IPS DF 6.9 (cell line): ENCODE measurements around the gene TCF7L2.

Experiments
- DNase-seq: peaks from one replicate; pipeline ENCODE4 v3.0.0-alpha.2; 2013; ENCODE audit warnings: low read depth, low spot score
- H3K27ac ChIP-seq: one replicate; pipeline ENCODE4 v1.5.1; 2013; ENCODE audit warnings: low read length, control low read depth
- H3K27me3 ChIP-seq: 2 replicates; pipeline ENCODE4 v1.6.1; 2013; ENCODE audit warnings: mild to moderate bottlenecking, low read length; ENCODE audit not compliant: control insufficient read depth, insufficient read depth
- H3K36me3 ChIP-seq: 2 replicates; pipeline ENCODE4 v1.6.1; 2013; ENCODE audit warnings: low read length; ENCODE audit not compliant: control insufficient read depth, insufficient read depth
- H3K4me1 ChIP-seq: 2 replicates; pipeline ENCODE4 v1.6.1; 2013; ENCODE audit warnings: low read length; ENCODE audit not compliant: control insufficient read depth, insufficient read depth
- H3K4me3 ChIP-seq: 2 replicates; pipeline ENCODE4 v1.5.1; 2013; ENCODE audit warnings: mild to moderate bottlenecking, low read length
- H3K9me3 ChIP-seq: 2 replicates; pipeline ENCODE4 v1.6.1; 2013; ENCODE audit warnings: low read length, inconsistent platforms; ENCODE audit not compliant: control insufficient read depth, insufficient read depth
- WGBS: extraction: QIAGEN DNeasy Blood & Tissue Kit; methylation state at CpG from one replicate; pipeline ENCODE4 v1.1.7; 2013; ENCODE audit warnings: mixed read lengths, missing lambda C conversion rate; ENCODE audit not compliant: insufficient read length, insufficient coverage; 5-methylcytosine and 5-hydroxymethylcytosine counted together

Gene TCF7L2

DNA sequence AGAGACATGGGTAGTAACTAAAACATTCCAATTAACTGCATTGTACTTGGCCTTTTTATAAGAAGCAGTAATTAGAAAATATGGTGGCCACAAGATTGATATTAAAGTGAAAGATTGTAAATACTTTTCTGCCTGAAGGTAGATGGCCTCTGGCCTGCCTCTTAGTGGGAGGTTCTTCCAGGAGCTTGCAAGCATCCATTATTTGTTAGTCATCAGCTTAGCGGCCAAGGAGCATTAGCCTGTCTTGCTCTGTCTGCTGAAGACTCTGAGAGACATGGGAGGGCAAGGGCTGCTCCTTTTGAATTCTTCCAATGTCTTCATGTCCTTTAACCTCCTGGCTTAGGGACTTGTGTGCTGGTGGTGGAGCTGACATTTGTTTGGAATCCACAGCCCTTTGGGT is 80.4 kb downstream of the TCF7L2 start:
- Histone ChIP-seq H3K27ac (no peak overlapping the region), H3K27me3 (no peaks in the 10 kb centered on the region), H3K4me3 (no peak overlapping the region), H3K36me3 (no peaks in the 10 kb centered on the region), H3K9me3 (no peaks in the 10 kb centered on the region), H3K4me1 (peaks cover 5% of the 10 kb centered on the region; the same call in 1 of the 2 replicates)
- no peak for DNase-seq
- no CpG with 5 or more reads among the region's 1 CpG for WGBS

DNA sequence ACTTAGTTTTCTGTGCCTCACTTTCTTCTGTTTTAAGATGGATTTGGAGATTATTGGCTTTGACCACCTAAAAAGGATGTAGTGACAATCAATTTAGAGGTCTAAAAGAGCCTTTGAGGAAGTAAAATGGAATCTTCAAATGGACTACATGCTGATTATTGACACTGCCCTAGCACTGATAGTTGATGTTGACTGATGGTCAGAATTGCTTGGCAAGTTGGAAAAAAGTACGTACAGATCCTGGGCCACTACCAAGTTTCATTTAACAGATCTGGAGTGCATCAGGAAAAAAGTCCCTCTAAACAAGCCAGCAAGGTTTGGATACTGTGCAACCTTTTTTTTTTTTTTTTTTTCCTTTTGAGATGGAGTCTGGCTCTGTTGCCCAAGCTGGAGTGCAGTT is 81.1 kb downstream of the TCF7L2 start:
- no peaks in the 10 kb centered on the region for H3K36me3 ChIP-seq
- H3K27ac ChIP-seq = no peak overlapping the region
- H3K4me1 ChIP-seq = peaks cover 5% of the 10 kb centered on the region; the same call in 1 of the 2 replicates

DNA sequence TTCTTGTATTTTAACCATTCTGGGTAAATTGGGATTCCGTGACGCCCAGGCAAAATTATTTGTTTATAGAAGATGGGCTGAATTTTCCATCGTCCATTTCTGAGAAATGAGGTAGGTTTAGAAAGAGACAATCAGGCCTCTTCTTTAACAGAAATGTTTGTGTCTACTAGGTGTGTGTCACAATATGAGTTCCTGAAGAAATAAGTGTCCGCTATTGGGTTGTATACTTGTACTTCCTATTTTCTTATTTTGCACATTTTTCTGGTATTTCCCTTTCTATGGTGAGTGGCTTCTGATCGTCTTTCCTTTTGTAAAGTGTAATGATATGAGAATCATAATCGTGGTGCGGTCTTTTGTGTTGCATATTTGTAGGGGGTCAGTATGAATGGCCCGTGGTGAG is 83.9 kb downstream of the TCF7L2 start:
- no CpG with 5 or more reads among the region's 8 CpGs for WGBS
- DNase-seq = no peak

More for the DNA sequence above, 81.1 kb downstream of the TCF7L2 start:
- Histone ChIP-seq H3K27me3 (no peaks in the 10 kb centered on the region), H3K4me3 (no peak overlapping the region), H3K9me3 (no peaks in the 10 kb centered on the region)
- DNase-seq = no peak
- WGBS = no CpG with 5 or more reads among the region's 1 CpG

DNA sequence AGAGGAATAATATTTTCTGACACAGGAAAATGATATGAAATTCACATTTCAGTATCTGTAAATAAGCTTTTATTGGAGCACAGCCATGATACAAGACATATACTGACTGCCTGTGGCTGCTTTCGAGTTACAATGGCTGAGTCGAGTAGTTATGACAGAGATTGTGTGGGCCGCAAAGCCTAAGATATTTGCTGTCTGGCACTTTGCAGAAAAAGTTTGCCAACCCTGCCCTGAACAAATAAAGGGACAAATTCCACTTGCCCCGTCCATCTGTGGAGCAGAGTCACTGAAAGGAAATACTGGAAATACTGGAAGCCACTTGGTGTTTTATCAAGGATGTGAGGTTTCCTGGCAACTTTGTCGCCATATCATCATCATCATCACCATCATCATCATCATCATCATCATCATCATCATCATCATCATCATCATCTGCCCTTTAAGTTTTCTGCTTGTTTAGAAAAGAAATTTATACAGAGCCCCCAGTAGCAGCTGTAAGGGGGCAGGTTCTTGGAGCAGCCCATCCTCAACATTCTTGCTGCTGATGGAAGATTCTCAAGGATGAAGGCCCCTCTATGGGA is 85.8 kb downstream of the TCF7L2 start:
- no peak overlapping the region for H3K27ac ChIP-seq
- H3K36me3 ChIP-seq = no peaks in the 10 kb centered on the region; the same call in 1 of the 2 replicates
- no CpG with 5 or more reads among the region's 5 CpGs for WGBS

More for the DNA sequence above, 83.9 kb downstream of the TCF7L2 start:
- no peaks in the 10 kb centered on the region for H3K36me3 ChIP-seq
- no peak overlapping the region for H3K27ac ChIP-seq
- H3K9me3 ChIP-seq = no peaks in the 10 kb centered on the region
- 0 out of 2 replicates have a peak, but pooled peaks cover 1% of the 10 kb centered on the region for H3K4me1 ChIP-seq
- H3K4me3 ChIP-seq = no peak overlapping the region
- H3K27me3 ChIP-seq = no peaks in the 10 kb centered on the region

DNA sequence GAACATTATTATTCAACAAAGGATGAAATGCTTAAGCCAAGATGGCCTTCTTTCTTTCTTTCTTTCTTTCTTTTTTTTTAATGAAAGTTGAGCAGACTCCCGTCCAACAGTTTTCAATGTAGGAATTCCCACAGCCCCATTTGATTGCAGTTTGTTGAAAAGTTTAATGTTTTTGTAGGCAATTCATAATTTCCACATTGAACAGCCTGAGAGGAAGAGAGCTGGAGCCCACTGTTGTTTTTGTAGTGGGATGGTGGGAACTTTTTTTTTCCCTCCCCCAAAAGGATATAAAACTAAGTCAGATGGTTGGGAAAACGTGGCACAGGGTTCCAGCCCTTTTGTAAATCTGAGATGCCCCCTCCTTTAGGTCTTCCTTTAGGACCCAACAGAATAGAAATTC is 86.6 kb downstream of the TCF7L2 start:
- no peak overlapping the region for H3K27ac ChIP-seq
- H3K4me3 ChIP-seq = no peak overlapping the region
- no CpG with 5 or more reads among the region's 2 CpGs for WGBS
- no peak for DNase-seq
- no peaks in the 10 kb centered on the region for H3K4me1 ChIP-seq
- no peaks in the 10 kb centered on the region for H3K27me3 ChIP-seq
- H3K36me3 ChIP-seq = no peaks in the 10 kb centered on the region; the same call in 1 of the 2 replicates
- H3K9me3 ChIP-seq = no peaks in the 10 kb centered on the region

More for the DNA sequence above, 85.8 kb downstream of the TCF7L2 start:
- DNase-seq = no peak
- H3K27me3 ChIP-seq = no peaks in the 10 kb centered on the region
- H3K4me1 ChIP-seq = no peaks in the 10 kb centered on the region
- H3K4me3 ChIP-seq = no peak overlapping the region
- H3K9me3 ChIP-seq = no peaks in the 10 kb centered on the region

DNA sequence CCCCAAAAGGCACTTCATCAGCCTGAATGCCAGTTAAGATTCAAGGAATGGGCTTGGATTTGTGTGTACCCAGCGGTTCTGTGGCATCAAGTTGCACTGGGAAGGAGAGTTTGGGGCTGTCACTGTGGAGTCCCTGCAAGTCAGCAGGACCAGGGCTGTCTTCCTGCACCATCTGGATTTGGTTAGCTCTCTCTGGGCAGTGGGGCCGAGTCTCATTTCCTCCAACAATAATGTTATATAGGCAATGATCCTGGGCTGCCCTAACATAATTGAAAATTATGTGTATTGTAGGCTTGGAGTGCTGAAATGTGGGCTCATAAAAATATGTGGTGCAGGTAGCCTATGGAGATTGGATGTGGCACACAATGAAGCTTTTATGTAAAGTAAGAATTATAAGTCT is 87.2 kb downstream of the TCF7L2 start:
- no peaks in the 10 kb centered on the region for H3K9me3 ChIP-seq
- H3K4me1 ChIP-seq = no peaks in the 10 kb centered on the region
- no peak overlapping the region for H3K4me3 ChIP-seq
- no peak for DNase-seq
- no CpG with 5 or more reads among the region's 2 CpGs for WGBS
- no peaks in the 10 kb centered on the region; the same call in 1 of the 2 replicates for H3K36me3 ChIP-seq
- no peak overlapping the region for H3K27ac ChIP-seq
- no peaks in the 10 kb centered on the region for H3K27me3 ChIP-seq

DNA sequence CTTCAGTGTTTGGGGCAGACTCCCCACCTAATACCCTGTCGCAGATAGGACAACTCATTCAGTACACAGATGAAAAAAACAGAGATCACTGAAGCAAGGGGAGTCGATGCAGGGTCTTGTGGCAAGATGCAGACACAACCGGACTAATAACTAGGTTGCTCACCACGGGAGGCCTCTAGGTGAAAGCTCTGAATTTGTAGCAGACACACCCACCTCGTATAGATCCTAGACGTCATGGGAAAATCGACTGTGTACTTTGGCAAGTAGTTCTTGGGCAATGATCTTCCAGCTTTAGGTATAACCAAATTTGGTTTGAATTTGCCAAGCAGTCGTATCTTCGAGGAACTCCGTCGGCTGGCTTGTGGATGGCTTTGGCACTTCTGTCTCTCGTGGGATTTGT is 88.1 kb downstream of the TCF7L2 start:
- no CpG with 5 or more reads among the region's 12 CpGs for WGBS
- H3K4me1 ChIP-seq = no peaks in the 10 kb centered on the region
- no peaks in the 10 kb centered on the region for H3K27me3 ChIP-seq
- no peak for DNase-seq
- no peak overlapping the region for H3K27ac ChIP-seq
- H3K4me3 ChIP-seq = no peak overlapping the region
- no peaks in the 10 kb centered on the region for H3K9me3 ChIP-seq
- no peaks in the 10 kb centered on the region; the same call in 1 of the 2 replicates for H3K36me3 ChIP-seq

DNA sequence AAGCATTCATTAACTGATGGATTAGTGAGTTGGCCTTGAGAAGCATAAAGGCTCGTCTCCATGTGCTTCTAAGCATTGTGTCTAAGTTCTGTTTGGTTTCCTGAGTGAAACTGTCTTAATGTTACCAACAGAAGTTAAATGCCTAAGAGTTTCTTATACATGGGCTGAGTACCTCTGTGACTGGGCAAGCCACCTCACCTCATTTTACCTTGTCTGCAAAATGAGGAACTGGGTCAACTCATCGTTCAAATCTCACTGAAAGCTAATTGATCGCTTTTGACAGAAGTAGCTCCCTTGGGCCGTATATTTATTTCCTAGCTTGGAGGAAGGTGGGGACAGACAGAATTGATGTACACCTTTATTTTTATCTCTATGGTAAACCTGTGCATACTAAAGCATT is 88.9 kb downstream of the TCF7L2 start:
- no peak for DNase-seq
- no peak overlapping the region for H3K27ac ChIP-seq
- H3K9me3 ChIP-seq = no peaks in the 10 kb centered on the region
- no peak overlapping the region for H3K4me3 ChIP-seq
- H3K4me1 ChIP-seq = no peaks in the 10 kb centered on the region
- H3K36me3 ChIP-seq = no peaks in the 10 kb centered on the region; the same call in 1 of the 2 replicates
- WGBS = no CpG with 5 or more reads among the region's 4 CpGs
- no peaks in the 10 kb centered on the region for H3K27me3 ChIP-seq

DNA sequence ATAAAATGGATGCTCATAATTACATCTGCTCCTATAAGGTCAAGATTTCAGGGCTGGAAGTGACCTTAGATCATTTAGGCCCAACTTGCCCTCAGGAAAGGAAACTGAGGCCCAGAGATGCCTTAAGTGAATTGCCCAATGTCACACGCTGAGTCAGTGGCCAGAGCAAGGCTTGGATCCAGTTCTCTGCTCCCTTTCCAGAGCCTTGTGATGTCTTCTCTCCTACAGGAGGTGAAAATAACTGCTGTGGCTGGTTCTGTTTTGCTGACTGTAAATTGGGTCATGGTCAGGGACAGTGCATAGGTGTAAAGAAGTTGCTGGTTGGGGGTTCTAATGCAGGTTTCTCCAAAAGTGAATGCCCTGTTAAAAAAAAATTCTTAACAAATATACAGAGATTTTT is 91.3 kb downstream of the TCF7L2 start:
- Histone ChIP-seq H3K9me3 (no peaks in the 10 kb centered on the region), H3K4me1 (peaks cover 4% of the 10 kb centered on the region; the same call in 1 of the 2 replicates), H3K36me3 (no peaks in the 10 kb centered on the region; the same call in 1 of the 2 replicates), H3K27ac (no peak overlapping the region), H3K4me3 (no peak overlapping the region), H3K27me3 (no peaks in the 10 kb centered on the region)
- no peak for DNase-seq
- WGBS = no CpG with 5 or more reads among the region's 1 CpG

DNA sequence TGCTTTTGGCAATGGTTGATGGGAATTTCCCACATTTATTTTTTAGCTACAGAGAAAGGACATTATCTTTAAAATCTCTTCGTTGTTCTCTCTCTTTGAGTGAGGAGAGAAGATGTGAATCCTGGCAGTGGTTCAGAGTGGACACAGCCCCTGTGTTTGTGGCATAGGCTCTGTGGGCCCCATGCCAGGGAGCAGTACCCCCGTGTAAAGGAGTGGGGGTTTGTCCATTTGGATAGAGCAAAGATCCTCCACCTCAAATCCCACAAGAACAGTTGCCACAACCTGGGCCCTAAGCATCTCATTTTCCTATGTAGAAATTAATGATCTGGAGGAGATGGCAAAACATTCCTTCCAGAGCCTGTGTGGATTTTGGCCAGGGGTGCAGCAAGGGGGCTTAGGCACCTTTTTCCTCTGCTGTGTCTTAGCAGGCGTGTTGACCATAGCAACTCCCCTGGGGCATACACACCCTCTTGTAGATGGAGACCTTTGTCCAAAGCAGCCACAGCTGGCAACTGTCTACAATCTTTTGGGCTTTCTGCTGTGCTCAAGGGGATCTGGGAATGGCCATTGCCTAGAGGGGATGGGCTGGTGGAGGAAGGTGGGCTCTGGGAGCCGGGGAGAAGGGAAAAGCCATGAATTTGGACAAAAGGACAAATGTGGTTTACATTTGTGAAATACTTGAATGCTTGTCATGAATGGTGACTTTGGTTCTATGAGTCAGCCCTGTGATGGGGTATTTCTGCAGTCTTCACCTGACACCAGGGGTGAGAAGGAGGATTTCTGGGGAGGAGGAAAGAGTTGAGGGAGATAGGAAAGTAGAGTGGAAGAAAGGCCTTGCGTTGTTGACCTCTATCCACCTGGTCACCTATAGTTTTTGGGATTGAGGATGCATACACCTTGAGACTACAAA is 92.0 kb downstream of the TCF7L2 start:
- H3K27ac ChIP-seq = no peak overlapping the region
- H3K4me1 ChIP-seq = peaks cover 4% of the 10 kb centered on the region; the same call in 1 of the 2 replicates
- no peaks in the 10 kb centered on the region for H3K9me3 ChIP-seq

More for the DNA sequence above, 92.0 kb downstream of the TCF7L2 start:
- no peaks in the 10 kb centered on the region for H3K27me3 ChIP-seq
- no peak for DNase-seq
- no CpG with 5 or more reads among the region's 5 CpGs for WGBS
- no peak overlapping the region for H3K4me3 ChIP-seq
- H3K36me3 ChIP-seq = no peaks in the 10 kb centered on the region; the same call in 1 of the 2 replicates
